HG03108 (cell line): ENCODE results near the gene FOXN4.
"Not testable (repeated sequence)": the region's sequence is repeated elsewhere in the genome, so short reads cannot be mapped to it uniquely, and the experiment has no call there.

ENCODE experiments used
- ATAC-seq: cut with Tn5 transposase; IDR thresholded peaks from one replicate; pipeline ENCODE4 v1.9.1; 2021; ENCODE audit warnings: moderate library complexity; ENCODE audit not compliant: unreplicated experiment

FOXN4 gene

GRCh38 chr12:109308534-109309380 lies at the start of gene FOXN4:
FOXN4 (minus strand) TSS chr12:109309284; CDS start chr12:109308321, 963 bp downstream.
- ATAC-seq = no peak

GRCh38 chr12:109358154-109358869 lies 49.2 kb upstream of the FOXN4 start:
- peak; percentile 84 for ATAC-seq

GRCh38 chr12:109357032-109357431 lies 47.9 kb upstream of the FOXN4 start:
- no peak for ATAC-seq

GRCh38 chr12:109356577-109356976 lies 47.5 kb upstream of the FOXN4 start:
- no peak for ATAC-seq

GRCh38 chr12:109352184-109352583 lies 43.1 kb upstream of the FOXN4 start:
- ATAC-seq = no peak

GRCh38 chr12:109347589-109347988 lies 38.5 kb upstream of the FOXN4 start, which contains the start of gene MYO1H:
MYO1H (plus strand) TSS chr12:109347900; CDS start chr12:109347961, 61 bp downstream.
- no peak for ATAC-seq

- ATAC-seq = no peak
Observed at GRCh38 chr12:109346920-109347319, 37.8 kb upstream of the FOXN4 start.

GRCh38 chr12:109345428-109345827 lies 36.3 kb upstream of the FOXN4 start:
- ATAC-seq = no peak

GRCh38 chr12:109343677-109344076 lies 34.6 kb upstream of the FOXN4 start:
- no peak for ATAC-seq

GRCh38 chr12:109336593-109336992 lies 27.5 kb upstream of the FOXN4 start:
- ATAC-seq = no peak

GRCh38 chr12:109334887-109335286 lies 25.8 kb upstream of the FOXN4 start:
- ATAC-seq = no peak

GRCh38 chr12:109331301-109331952 lies 22.3 kb upstream of the FOXN4 start:
- ATAC-seq = no peak

GRCh38 chr12:109330282-109331230 lies 21.5 kb upstream of the FOXN4 start:
- ATAC-seq = no peak

GRCh38 chr12:109329686-109330085 lies 20.6 kb upstream of the FOXN4 start:
- no peak for ATAC-seq

GRCh38 chr12:109329003-109329402 lies 19.9 kb upstream of the FOXN4 start:
- no peak for ATAC-seq

GRCh38 chr12:109321294-109321693 lies 12.2 kb upstream of the FOXN4 start:
- not testable (repeated sequence) for ATAC-seq

- no peak for ATAC-seq
Observed at GRCh38 chr12:109310247-109311125, 1.4 kb upstream of the FOXN4 start.

GRCh38 chr12:109309381-109310246 lies 530 bp upstream of the FOXN4 start:
- ATAC-seq = no peak
